ENCODE data around the gene COX7A2.

The COX7A2 gene

GRCh38 chr6:75243333-75244062 is at the start of gene COX7A2:
COX7A2 (minus strand) TSS chr6:75243801; CDS start chr6:75243734, 67 bp downstream.
- peak; percentile 11 for DNase-seq

- no peak for DNase-seq
Measured at GRCh38 chr6:75292555-75292954, 49.0 kb upstream of the COX7A2 start.

- no peak for DNase-seq
Measured at GRCh38 chr6:75291744-75292143, 48.1 kb upstream of the COX7A2 start.

GRCh38 chr6:75291331-75291730 is 47.7 kb upstream of the COX7A2 start:
- DNase-seq: no peak

GRCh38 chr6:75290136-75290945 is 46.7 kb upstream of the COX7A2 start:
- DNase-seq: no peak

- no peak for DNase-seq
Measured at GRCh38 chr6:75288023-75288422, 44.4 kb upstream of the COX7A2 start.

- DNase-seq: no peak
Measured at GRCh38 chr6:75287424-75287823, 43.8 kb upstream of the COX7A2 start.

GRCh38 chr6:75286955-75287354 is 43.4 kb upstream of the COX7A2 start:
- no peak for DNase-seq

- no peak for DNase-seq
Measured at GRCh38 chr6:75285283-75285639, 41.7 kb upstream of the COX7A2 start.

GRCh38 chr6:75284632-75285282 is 41.2 kb upstream of the COX7A2 start, which contains the start of gene TMEM30A:
TMEM30A (minus strand) TSS chr6:75284792; CDS start chr6:75284638, 154 bp downstream.
- DNase-seq: peak; percentile 38

GRCh38 chr6:75283907-75284631 is 40.5 kb upstream of the COX7A2 start:
- no peak for DNase-seq

GRCh38 chr6:75282706-75283105 is 39.1 kb upstream of the COX7A2 start:
- no peak for DNase-seq

GRCh38 chr6:75281653-75282052 is 38.1 kb upstream of the COX7A2 start:
- no peak for DNase-seq

GRCh38 chr6:75280131-75280855 is 36.7 kb upstream of the COX7A2 start:
- DNase-seq: no peak

GRCh38 chr6:75279418-75279817 is 35.8 kb upstream of the COX7A2 start:
- no peak for DNase-seq

- DNase-seq: no peak
Measured at GRCh38 chr6:75278474-75279077, 35.0 kb upstream of the COX7A2 start.

GRCh38 chr6:75275067-75275466 is 31.5 kb upstream of the COX7A2 start:
- no peak for DNase-seq

- DNase-seq: no peak
Measured at GRCh38 chr6:75273009-75273408, 29.4 kb upstream of the COX7A2 start.

GRCh38 chr6:75272145-75272840 is 28.7 kb upstream of the COX7A2 start:
- no peak for DNase-seq

- no peak for DNase-seq
Measured at GRCh38 chr6:75268988-75269354, 25.4 kb upstream of the COX7A2 start.

Data from cortex of kidney (tissue), 1 donor.